NT2/D1 (cell line): ENCODE data around the gene CCDC77.

Experiments
- DNase-seq: peaks from one replicate; pipeline ENCODE4 v3.0.0-alpha.2; 2011; ENCODE audit warnings: low read depth, low spot score
- H3K27me3 ChIP-seq: 2 replicates; pipeline ENCODE4 v1.6.0; 2011; ENCODE audit warnings: mild to moderate bottlenecking; ENCODE audit not compliant: insufficient read length, insufficient read depth
- H3K36me3 ChIP-seq: 2 replicates; pipeline ENCODE4 v1.6.1; 2011; ENCODE audit warnings: mild to moderate bottlenecking, low read length, mixed read lengths; ENCODE audit not compliant: insufficient read depth, insufficient read length
- H3K4me1 ChIP-seq: 2 replicates; pipeline ENCODE4 v1.5.1; 2011; ENCODE audit not compliant: insufficient read depth, insufficient read length
- H3K4me3 ChIP-seq: 2 replicates; pipeline ENCODE4 v1.5.1; 2011; ENCODE audit warnings: low read depth; ENCODE audit not compliant: insufficient read length
- H3K9ac ChIP-seq: 2 replicates; pipeline ENCODE4 v1.6.0; 2011; ENCODE audit warnings: low read depth; ENCODE audit not compliant: insufficient read length
- H3K9me3 ChIP-seq: 2 replicates; pipeline ENCODE4 v1.5.1; 2011; ENCODE audit warnings: mild to moderate bottlenecking, low read length; ENCODE audit not compliant: insufficient read depth
- SUZ12 ChIP-seq: IDR thresholded peaks from 2 replicates; pipeline ENCODE4 v1.6.1; 2011; ENCODE audit not compliant: insufficient read length, insufficient read depth; ENCODE audit errors: extremely low read depth
- YY1 ChIP-seq: IDR thresholded peaks from 2 replicates; pipeline ENCODE4 v1.6.1; 2011; ENCODE audit not compliant: insufficient read length, insufficient read depth
- ZNF274 ChIP-seq: IDR thresholded peaks from 2 replicates; pipeline ENCODE4 v1.6.1; 2011; ENCODE audit warnings: mild to moderate bottlenecking, low read depth, low read length

Gene CCDC77

DNA sequence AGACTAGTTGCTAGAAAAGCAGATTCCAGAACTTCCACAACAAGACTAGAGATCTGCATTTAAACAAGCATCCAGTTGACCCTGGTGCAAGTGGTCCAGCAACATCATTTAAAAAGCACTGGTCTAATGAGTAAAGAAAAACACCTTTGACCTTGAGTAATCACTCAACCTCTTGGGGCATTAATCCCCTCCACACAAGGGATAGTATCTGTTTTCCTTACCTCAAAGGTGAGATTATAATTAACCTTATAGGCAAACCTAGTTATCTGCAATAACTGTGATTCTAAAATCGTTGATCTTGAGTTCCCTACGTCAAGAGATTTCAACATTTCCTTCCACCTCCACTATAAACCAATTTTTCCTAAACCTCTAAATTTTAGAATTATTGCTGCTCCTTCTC, 13.4 kb upstream of the CCDC77 start:
- peak overlapping the region; percentile 90 for H3K9ac ChIP-seq
- peak overlapping the region; percentile 86 for H3K4me3 ChIP-seq
- peaks cover 37% of the 10 kb centered on the region for H3K36me3 ChIP-seq
- no peaks in the 10 kb centered on the region for H3K27me3 ChIP-seq
- TF ChIP-seq SUZ12 (no peak), YY1 (no peak), ZNF274 (no peak)
- no peak for DNase-seq
- no peaks in the 10 kb centered on the region for H3K4me1 ChIP-seq
- H3K9me3 ChIP-seq, result no peaks in the 10 kb centered on the region

DNA sequence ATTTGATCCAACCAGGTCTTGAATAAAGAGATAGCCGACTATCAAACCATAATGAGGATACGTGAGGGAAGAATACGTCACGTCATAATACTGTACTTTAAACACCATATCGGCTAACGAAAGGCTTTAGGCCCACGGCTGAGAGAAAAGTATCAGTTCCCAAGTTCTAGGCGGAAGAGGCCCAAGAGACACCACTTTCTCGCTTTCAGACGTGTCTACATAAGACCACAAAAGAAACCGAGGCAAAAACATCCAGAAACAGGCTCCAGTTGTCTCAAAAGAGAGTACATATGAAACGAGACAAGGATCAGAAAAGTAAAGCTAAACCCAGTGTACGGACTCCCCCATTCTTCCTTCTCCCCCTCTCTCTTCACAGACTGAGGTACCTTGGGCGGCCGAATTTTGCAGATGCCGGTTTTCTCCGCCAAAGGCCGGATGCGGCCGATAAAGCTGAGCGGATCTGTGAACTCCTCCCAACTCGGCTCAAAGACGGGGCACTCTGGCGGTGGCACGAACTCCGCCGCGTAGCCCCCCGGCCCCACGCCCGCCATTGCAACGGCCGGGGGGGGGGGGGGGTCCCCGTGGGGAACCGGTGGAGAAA, 12.8 kb upstream of the CCDC77 start:
- H3K36me3 ChIP-seq, result peaks cover 30% of the 10 kb centered on the region
- no peak for TF ChIP-seq YY1
- no peak for TF ChIP-seq ZNF274
- no peak for TF ChIP-seq SUZ12
- H3K9ac ChIP-seq, result peak overlapping the region; percentile 90
- peak; percentile 27 for DNase-seq
- H3K4me3 ChIP-seq, result peak overlapping the region; percentile 86
- no peaks in the 10 kb centered on the region for H3K9me3 ChIP-seq
- H3K27me3 ChIP-seq, result no peaks in the 10 kb centered on the region
- H3K4me1 ChIP-seq, result no peaks in the 10 kb centered on the region

DNA sequence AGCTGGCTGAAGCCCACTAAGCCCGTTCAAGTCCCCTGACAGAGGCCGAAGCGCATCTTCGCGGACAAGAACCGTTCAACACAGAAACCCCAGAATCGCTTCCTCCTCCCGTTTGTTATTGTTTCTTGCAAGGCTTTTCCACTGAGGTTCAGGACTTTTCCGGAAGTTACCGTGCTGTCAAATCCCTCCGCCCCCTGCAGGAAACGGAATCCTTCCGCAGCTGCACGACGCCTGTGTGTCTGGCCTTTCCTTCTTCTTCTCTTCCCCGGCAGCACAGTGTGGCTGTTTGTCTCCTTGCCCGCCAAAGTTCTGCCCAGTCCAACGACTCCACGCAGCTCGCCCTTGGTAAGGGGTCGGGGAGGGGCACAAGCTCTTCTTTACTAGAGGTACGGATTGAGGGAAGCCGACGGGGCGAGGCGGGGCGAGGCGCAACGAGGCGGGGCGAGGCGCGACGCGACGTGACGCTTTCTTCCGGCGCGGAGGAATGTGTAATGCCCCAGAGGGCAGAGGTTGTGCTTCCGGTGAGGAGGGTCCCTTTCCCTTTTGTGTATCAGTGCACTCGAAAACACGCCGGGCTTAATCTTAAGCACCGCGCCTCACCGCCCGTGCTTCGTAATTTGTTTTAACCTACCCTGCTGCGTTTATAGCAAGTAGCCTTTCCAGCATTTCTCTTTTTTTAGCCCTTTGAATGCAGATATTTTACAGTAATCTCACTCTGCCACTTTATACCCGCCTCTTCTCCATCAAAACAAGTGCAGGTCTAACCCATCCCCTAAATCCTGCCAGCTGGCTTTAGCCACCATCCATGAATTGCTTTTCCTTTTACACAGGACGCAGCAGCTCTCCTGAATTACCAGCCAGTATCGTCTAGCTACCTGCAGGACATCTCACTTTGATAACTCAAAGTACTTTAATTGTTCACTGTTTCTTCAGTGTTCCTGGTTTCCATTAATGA, 12.0 kb upstream of the CCDC77 start, which contains the start of gene KDM5A:
Gene KDM5A, minus strand, starts transcription at position 179 of the 955 bp plus-strand sequence. CDS start 229 bp downstream, outside the sequence.
- H3K27me3 ChIP-seq, result no peaks in the 10 kb centered on the region
- peak within 1 kb of the TSS; percentile 86 for H3K4me3 ChIP-seq
- H3K4me1 ChIP-seq, result no peaks in the 10 kb centered on the region
- peak within 1 kb of the TSS; percentile 90 for H3K9ac ChIP-seq
- H3K9me3 ChIP-seq, result no peaks in the 10 kb centered on the region
- DNase-seq, result peak; percentile 98
- TF ChIP-seq SUZ12, result no peak
- no peak for TF ChIP-seq YY1
- TF ChIP-seq ZNF274, result no peak
- H3K36me3 ChIP-seq, result peaks cover 23% of the 10 kb centered on the region

DNA sequence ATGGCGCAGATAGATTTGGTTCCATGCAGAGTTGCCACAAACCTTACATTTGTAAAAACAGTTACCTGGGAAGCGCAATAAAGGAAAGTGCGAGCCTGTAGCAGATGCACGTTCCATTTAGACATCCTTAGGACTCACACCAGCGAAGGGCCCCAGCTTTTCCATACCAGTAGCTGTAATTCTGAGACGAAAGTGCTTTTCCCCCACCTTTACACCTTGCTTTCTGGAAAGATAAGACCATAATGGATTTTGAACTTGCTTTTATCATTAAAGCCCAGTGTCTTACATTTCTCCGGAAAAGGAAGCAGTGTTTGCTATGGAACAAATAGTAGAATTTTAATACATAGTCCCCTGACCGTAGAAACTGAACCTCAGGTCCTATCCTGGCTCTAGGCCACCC, 616 bp upstream of the CCDC77 start:
- Histone ChIP-seq H3K36me3 (peaks cover 20% of the 10 kb centered on the region), H3K4me3 (peak overlapping the region; percentile 100), H3K27me3 (peaks cover 8% of the 10 kb centered on the region), H3K9me3 (no peaks in the 10 kb centered on the region), H3K4me1 (no peaks in the 10 kb centered on the region), H3K9ac (peak overlapping the region; percentile 62)
- TF ChIP-seq ZNF274 (no peak), SUZ12 (no peak)
- DNase-seq, result no peak

DNA sequence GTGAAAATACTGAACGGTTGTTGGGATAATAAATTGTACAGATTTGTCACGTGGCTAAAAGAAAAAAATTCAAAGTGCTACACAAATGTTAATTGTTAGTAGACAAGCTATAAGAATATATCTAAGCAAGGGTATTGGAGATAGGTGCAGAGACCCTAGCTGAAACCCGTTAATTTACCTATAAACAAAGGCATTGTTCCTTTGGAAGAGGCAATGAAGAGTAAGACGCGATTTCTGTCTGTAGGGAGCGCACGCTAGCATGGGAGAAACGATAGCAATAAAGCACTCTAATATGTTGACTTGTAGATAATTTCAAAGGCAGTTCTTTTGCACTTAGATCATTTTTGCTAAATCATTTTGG, 565 bp downstream of the CCDC77 start:
- no peak for TF ChIP-seq SUZ12
- no peaks in the 10 kb centered on the region for H3K4me1 ChIP-seq
- peak; percentile 59 for DNase-seq
- H3K4me3 ChIP-seq, result peak overlapping the region; percentile 100
- peaks cover 8% of the 10 kb centered on the region for H3K27me3 ChIP-seq
- peaks cover 32% of the 10 kb centered on the region for H3K36me3 ChIP-seq
- H3K9me3 ChIP-seq, result no peaks in the 10 kb centered on the region
- H3K9ac ChIP-seq, result peak overlapping the region; percentile 98

DNA sequence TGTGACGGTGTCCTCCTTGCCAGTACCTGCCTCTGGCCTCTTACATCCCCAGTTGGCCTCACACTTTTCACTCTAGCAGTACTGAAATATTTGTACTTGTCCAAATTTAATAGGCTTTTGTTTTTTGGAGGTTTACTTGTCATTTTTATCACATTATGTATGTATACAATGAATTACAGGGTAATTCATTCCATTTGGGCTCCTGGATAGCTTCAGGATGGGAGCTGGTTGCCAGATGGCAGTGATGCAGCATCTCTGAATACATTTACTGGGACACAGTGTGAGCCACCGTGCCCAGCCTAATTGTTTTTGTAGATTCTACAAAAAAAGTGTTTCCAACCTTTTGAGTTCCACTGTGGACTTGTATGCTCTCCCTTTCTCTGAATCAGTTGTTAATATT, 13.4 kb downstream of the CCDC77 start:
- TF ChIP-seq YY1, result no peak
- no peak for TF ChIP-seq SUZ12
- TF ChIP-seq ZNF274, result no peak
- H3K36me3 ChIP-seq, result peaks cover 83% of the 10 kb centered on the region

DNA sequence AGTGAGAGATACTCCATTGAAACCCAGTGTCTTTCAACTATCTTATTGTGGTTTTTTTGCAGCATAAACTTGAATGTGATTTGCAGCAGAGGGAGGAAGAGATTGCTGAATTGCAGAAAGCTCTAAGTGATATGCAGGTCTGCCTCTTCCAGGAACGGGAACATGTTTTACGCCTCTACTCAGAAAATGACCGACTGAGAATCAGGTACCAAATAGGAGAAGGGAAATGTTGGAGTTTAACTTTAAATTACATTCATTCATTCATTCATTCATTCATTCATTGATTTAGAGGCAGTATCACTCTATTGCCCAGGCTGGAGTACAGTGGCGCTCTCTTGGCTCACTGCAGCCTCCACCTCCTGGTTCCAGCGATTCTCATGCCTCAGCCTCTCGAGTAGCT, 17.0 kb downstream of the CCDC77 start:
- no peak overlapping the region for H3K9ac ChIP-seq
- no peaks in the 10 kb centered on the region for H3K9me3 ChIP-seq
- no peaks in the 10 kb centered on the region for H3K27me3 ChIP-seq
- TF ChIP-seq SUZ12 (no peak), ZNF274 (no peak), YY1 (no peak)
- no peak for DNase-seq
- no peaks in the 10 kb centered on the region for H3K4me1 ChIP-seq
- peaks cover 63% of the 10 kb centered on the region for H3K36me3 ChIP-seq
- H3K4me3 ChIP-seq, result no peak overlapping the region

More for the DNA sequence above, 13.4 kb downstream of the CCDC77 start:
- Histone ChIP-seq H3K27me3 (no peaks in the 10 kb centered on the region), H3K4me1 (no peaks in the 10 kb centered on the region), H3K9me3 (no peaks in the 10 kb centered on the region), H3K9ac (no peak overlapping the region), H3K4me3 (no peak overlapping the region)
- DNase-seq, result no peak
